Nephron (organoid): ENCODE measurements around the gene INSYN2B.
A peak's percentile ranks its signal among the peaks of the same experiment; 100 is the strongest.

Experiments used
- H3K27ac Mint-ChIP-seq, 3 experiments: 2 replicates each; pipeline ENCODE4 v1.8.0; 2020; ENCODE audit warnings: mixed read lengths in 3 of 3, mild to moderate bottlenecking in 2 of 3, moderate library complexity in 1 of 3
- H3K27me3 Mint-ChIP-seq: 2 replicates; pipeline ENCODE4 v1.8.0; 2021; ENCODE audit warnings: low read depth, mild to moderate bottlenecking, moderate library complexity, mixed read lengths
- H3K36me3 Mint-ChIP-seq: 2 replicates; pipeline ENCODE4 v1.8.0; 2020; ENCODE audit warnings: low read depth, mixed read lengths
- H3K4me1 Mint-ChIP-seq: 2 replicates; pipeline ENCODE4 v1.8.0; 2020; ENCODE audit warnings: mixed read lengths
- H3K4me3 Mint-ChIP-seq, 3 experiments: 2 replicates each; pipeline ENCODE4 v1.8.0; 2020; ENCODE audit warnings: mild to moderate bottlenecking in 3 of 3, mixed read lengths in 3 of 3, moderate library complexity in 2 of 3
- H3K9me3 Mint-ChIP-seq: 2 replicates; pipeline ENCODE4 v1.8.0; 2020; ENCODE audit warnings: mixed read lengths
- TF ChIP-seq, protein P1 (sequence below), 3 experiments: fragments of 200-600 bp; sonication (generic); IDR thresholded peaks; one replicate each; pipeline ENCODE4 v1.5.0; 2021; ENCODE audit warnings: antibody characterized with exemption in 3 of 3; ENCODE audit not compliant: unreplicated experiment in 3 of 3

INSYN2B gene

DNA sequence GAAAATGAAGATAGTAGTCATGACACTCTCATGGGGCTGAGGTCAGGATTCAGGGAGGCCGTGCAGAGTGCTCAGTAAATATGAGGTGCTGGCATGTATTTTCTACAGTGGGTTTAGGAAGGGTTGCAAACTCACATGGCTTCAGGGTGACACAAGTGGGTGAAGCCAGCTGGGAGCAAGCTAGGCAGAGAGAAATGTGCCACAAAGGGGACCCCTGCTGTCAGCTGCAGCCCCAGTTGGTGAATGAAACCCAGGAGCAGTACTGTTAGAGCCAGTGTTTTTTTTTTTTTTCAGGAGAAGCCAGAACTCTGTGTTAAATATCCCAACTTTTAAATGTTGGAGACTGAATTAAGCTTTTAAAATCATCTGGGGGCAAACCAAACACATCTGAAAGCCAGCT lies 75.3 kb downstream of the INSYN2B start:
- Mint-ChIP-seq H3K9me3 (no peaks in the 10 kb centered on the region), H3K27ac (peak overlapping the region in 1 of 3 experiments; percentile 70)
- TF ChIP-seq, protein P1, sequence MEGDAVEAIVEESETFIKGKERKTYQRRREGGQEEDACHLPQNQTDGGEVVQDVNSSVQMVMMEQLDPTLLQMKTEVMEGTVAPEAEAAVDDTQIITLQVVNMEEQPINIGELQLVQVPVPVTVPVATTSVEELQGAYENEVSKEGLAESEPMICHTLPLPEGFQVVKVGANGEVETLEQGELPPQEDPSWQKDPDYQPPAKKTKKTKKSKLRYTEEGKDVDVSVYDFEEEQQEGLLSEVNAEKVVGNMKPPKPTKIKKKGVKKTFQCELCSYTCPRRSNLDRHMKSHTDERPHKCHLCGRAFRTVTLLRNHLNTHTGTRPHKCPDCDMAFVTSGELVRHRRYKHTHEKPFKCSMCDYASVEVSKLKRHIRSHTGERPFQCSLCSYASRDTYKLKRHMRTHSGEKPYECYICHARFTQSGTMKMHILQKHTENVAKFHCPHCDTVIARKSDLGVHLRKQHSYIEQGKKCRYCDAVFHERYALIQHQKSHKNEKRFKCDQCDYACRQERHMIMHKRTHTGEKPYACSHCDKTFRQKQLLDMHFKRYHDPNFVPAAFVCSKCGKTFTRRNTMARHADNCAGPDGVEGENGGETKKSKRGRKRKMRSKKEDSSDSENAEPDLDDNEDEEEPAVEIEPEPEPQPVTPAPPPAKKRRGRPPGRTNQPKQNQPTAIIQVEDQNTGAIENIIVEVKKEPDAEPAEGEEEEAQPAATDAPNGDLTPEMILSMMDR (IDR thresholded peaks at IDR 0.05; ENCODE audit: unreplicated experiment in 3 of 3): no peak

DNA sequence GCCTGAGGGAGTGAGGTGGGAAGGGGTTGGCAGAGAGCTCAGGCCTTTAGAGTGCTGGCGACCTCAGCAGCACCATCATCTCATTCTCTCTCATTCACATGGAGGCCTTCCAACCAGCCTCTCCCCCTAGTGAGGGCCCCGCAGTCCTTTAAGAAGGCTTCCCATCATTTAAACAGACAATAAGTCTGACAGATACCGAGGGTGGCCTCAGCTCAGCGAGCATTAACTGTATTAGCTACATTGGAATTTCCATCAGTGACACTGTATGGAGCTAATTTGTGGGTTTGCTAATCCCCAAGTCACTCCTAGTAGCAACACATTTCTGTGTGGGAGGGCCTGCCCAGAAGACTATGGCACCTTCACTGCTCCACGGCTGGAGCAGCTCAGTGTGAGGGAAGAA lies 75.8 kb downstream of the INSYN2B start:
- Mint-ChIP-seq H3K36me3 (no peaks in the 10 kb centered on the region), H3K4me3 (no peak overlapping the region), H3K27me3 (peaks cover 6% of the 10 kb centered on the region), H3K27ac (peak overlapping the region in 2 of 3 experiments; percentile 70 to 83), H3K9me3 (no peaks in the 10 kb centered on the region), H3K4me1 (peaks cover 5% of the 10 kb centered on the region)
- TF ChIP-seq, protein P1 (IDR thresholded peaks at IDR 0.05; ENCODE audit: unreplicated experiment in 3 of 3): no peak

More for the DNA sequence above, 75.3 kb downstream of the INSYN2B start:
- no peaks in the 10 kb centered on the region for H3K36me3 Mint-ChIP-seq
- no peak overlapping the region for H3K4me3 Mint-ChIP-seq
- peaks cover 5% of the 10 kb centered on the region for H3K4me1 Mint-ChIP-seq
- H3K27me3 Mint-ChIP-seq: peaks cover 6% of the 10 kb centered on the region

DNA sequence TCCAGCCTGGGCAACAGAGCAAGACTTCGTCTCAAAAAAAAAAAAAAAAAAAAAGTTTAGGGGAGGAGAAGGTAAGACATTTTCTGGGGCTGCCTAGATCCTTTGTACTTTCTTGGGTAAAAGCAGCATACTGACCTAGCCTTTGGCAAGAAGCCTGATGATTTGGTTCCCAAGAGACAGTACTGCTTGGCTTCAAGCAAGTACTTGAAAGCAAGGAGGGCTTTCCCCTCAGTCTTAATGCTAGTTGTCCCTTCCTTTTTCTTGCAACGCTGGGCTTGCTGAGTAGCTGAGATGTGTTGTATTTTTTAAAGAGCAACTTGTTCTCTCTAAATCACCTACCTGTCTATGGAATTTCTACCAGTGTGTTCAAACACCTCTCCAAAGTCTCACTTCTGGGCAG lies 76.2 kb downstream of the INSYN2B start:
- Mint-ChIP-seq H3K27ac (peak overlapping the region in 2 of 3 experiments; percentile 70 to 83), H3K27me3 (peaks cover 6% of the 10 kb centered on the region), H3K4me3 (no peak overlapping the region), H3K9me3 (no peaks in the 10 kb centered on the region), H3K36me3 (no peaks in the 10 kb centered on the region), H3K4me1 (peaks cover 5% of the 10 kb centered on the region)
- TF ChIP-seq, protein P1 (IDR thresholded peaks at IDR 0.05; ENCODE audit: unreplicated experiment in 3 of 3): no peak

DNA sequence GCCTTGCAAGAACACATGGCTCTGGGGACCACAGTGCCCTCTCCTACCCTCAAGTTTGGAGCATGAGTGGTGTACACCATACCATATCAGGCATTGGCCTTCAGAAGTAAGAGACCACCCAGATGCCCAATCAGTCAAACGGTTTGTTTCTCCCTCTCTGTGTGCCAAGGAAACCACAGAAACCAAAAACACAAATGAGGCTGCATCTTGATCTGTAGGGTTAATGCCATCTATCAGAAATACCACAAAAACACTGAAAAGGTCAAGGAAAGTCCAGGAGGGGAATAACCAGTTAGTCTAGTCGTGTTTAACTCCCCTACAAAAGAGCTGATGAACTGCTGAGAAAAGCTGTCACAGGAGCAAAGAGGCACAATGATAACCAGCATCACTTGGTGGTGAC lies 78.4 kb downstream of the INSYN2B start:
- H3K9me3 Mint-ChIP-seq: no peaks in the 10 kb centered on the region
- H3K27ac Mint-ChIP-seq: no peak overlapping the region
- TF ChIP-seq, protein P1 (IDR thresholded peaks at IDR 0.05; ENCODE audit: unreplicated experiment in 3 of 3): no peak
- no peaks in the 10 kb centered on the region for H3K36me3 Mint-ChIP-seq
- peaks cover 6% of the 10 kb centered on the region for H3K27me3 Mint-ChIP-seq
- H3K4me3 Mint-ChIP-seq: no peak overlapping the region
- H3K4me1 Mint-ChIP-seq: peaks cover 5% of the 10 kb centered on the region

DNA sequence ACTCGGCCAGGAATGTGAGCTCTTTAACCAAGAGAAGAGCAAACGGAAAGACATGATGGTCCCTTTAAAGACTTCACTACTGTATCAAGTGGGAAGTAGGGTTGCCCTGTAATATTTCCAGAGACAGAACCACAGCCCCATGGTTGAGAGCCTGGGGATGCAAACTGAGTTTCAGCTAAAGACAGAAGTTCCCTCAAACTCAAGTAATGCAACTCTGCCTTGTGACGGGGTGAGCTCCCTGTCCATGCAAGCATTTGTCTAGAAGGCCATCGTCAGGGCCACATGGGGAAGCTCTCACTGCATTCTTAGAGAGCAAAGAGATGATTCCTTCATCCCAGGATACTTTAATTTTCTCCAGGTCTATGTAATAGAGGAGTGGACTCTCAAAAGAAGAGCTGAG lies 82.8 kb downstream of the INSYN2B start:
- H3K27me3 Mint-ChIP-seq: peaks cover 6% of the 10 kb centered on the region
- TF ChIP-seq, protein P1 (IDR thresholded peaks at IDR 0.05; ENCODE audit: unreplicated experiment in 3 of 3): no peak
- H3K36me3 Mint-ChIP-seq: no peaks in the 10 kb centered on the region
- no peaks in the 10 kb centered on the region for H3K4me1 Mint-ChIP-seq
- H3K4me3 Mint-ChIP-seq: no peak overlapping the region
- no peak overlapping the region for H3K27ac Mint-ChIP-seq
- no peaks in the 10 kb centered on the region for H3K9me3 Mint-ChIP-seq

DNA sequence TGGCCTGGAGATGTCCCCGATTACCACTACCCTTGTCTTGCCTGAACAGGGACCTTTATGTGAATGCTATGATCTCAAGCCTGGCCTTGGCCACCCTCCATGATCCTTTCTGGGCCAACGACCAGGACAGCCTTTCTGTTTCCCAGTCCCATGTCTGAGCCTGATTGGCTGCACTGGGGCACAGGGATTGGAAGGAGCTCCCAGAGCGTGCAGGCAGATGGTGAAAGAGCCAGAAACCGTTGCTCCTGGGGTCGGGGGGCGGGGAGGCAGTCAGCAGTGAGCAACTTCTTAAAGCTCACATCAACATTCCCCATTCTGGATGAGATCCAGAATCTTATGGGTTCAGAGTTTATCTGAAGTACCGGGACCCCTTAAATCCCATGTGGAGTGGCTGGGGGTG lies 84.4 kb downstream of the INSYN2B start:
- Mint-ChIP-seq H3K9me3 (no peaks in the 10 kb centered on the region), H3K4me1 (no peaks in the 10 kb centered on the region), H3K27ac (no peak overlapping the region), H3K4me3 (no peak overlapping the region), H3K27me3 (peaks cover 6% of the 10 kb centered on the region), H3K36me3 (no peaks in the 10 kb centered on the region)
- TF ChIP-seq, protein P1 (IDR thresholded peaks at IDR 0.05; ENCODE audit: unreplicated experiment in 3 of 3): no peak
